C4-2B (cell line): ENCODE results near the gene UBASH3B.

Experiments used
- CTCF ChIP-seq: fragments of 450-650 bp; conservative IDR thresholded peaks from 2 replicates; pipeline ENCODE4 v1.5.1; 2017; ENCODE audit warnings: mild to moderate bottlenecking
- ZFX ChIP-seq: fragments of 450-650 bp; IDR thresholded peaks from 2 replicates; pipeline ENCODE4 v1.6.1; 2017

- TF ChIP-seq CTCF: no peak
- TF ChIP-seq ZFX: no peak
These were observed 91.8 kb downstream of the UBASH3B start for GRCh38 chr11:122747351-122747781.
